HCT116 (cell line): Measurements from ENCODE around the gene SDHD. TPM values are rescaled to one million over a fixed set of nuclear protein-coding genes. Genes with fewer than 3 reads are reported as not detected.

Experiments used
- ATAC-seq: fragments of 200-7000 bp; cut with Tn5 transposase; 2 replicates; pipeline ENCODE4 v1.9.1; 2020; ENCODE audit warnings: mild to moderate bottlenecking, moderate library complexity
- BruUV-seq: library from RNA; stranded (reverse); fragments of 400-500 nt; replicated peaks from 2 replicates; lab custom pipeline; 2021; lab: Mats Ljungman, UMichigan
- CTCF ChIA-PET: fragments of 300-600 bp; sonication (Branson Sonifier 250); formaldehyde crosslinking; loops from one replicate; lab custom pipeline; 2021; ENCODE audit warnings: antibody characterized with exemption; lab: Charles Lee
- POLR2A ChIA-PET: fragments of 300-600, 350-600 bp; sonication (Branson Sonifier 250); formaldehyde crosslinking; loops from one replicate; lab custom pipeline; 2021; ENCODE audit warnings: antibody characterized with exemption; lab: Charles Lee
- RAD21 ChIA-PET, 2 experiments: fragments of 300-600 bp; sonication (Branson Sonifier 250); formaldehyde crosslinking; loops; one replicate each; lab custom pipeline; 2023; ENCODE audit warnings: low total read pairs in 2 of 2; ENCODE audit not compliant: uncharacterized antibody in 2 of 2, unreplicated experiment in 2 of 2, low non-redundant PET in 1 of 2; lab: Charles Lee
- DNase-seq: peaks from one replicate; pipeline ENCODE4 v3.0.0-alpha.2; 2010; ENCODE audit warnings: low read depth, low spot score
- H2AFZ ChIP-seq: fragments of 200-600 bp; shearing (Covaris generic), sonication (generic); 2 replicates; pipeline ENCODE4 v1.6.1; 2017; ENCODE audit warnings: low read depth, mixed run types, mixed read lengths, antibody characterized with exemption, low read length; ENCODE audit not compliant: poor library complexity, severe bottlenecking
- H3K27ac ChIP-seq: 2 replicates; pipeline ENCODE4 v1.5.1; 2012; ENCODE audit warnings: low read depth, low read length
- H3K27me3 ChIP-seq: fragments of 200-600 bp; sonication (generic); 2 replicates; pipeline ENCODE4 v1.6.1; 2016; ENCODE audit warnings: mixed run types, low read length, mixed read lengths; ENCODE audit not compliant: insufficient read depth
- H3K36me3 ChIP-seq, 2 experiments: fragments of 200-500 bp in 1 of 2; fragments of 200-600 bp in 1 of 2; sonication (Bioruptor generic) in 1 of 2; sonication (generic) in 1 of 2; 2 replicates each; pipeline versions ENCODE4 v1.5.1 to v1.6.1; 2014 to 2016; ENCODE audit warnings: low read length in 2 of 2, inconsistent platforms in 1 of 2, mixed read lengths in 1 of 2, mixed run types in 1 of 2; ENCODE audit not compliant: insufficient read depth in 2 of 2, control insufficient read depth in 1 of 2
- H3K4me1 ChIP-seq, 2 experiments: fragments of 200-600 bp in 1 of 2; sonication (generic) in 1 of 2; 2 replicates each; pipeline versions ENCODE4 v1.5.1 to v1.6.1; 2012 to 2017; ENCODE audit warnings: low read length in 2 of 2, inconsistent platforms in 1 of 2, mild to moderate bottlenecking in 1 of 2, mixed read lengths in 1 of 2, mixed run types in 1 of 2, moderate library complexity in 1 of 2; ENCODE audit not compliant: insufficient read depth in 2 of 2, control insufficient read depth in 1 of 2
- H3K4me2 ChIP-seq: fragments of 200-600 bp; sonication (generic); 2 replicates; pipeline ENCODE4 v1.6.1; 2017; ENCODE audit warnings: mixed run types, low read length, mixed read lengths
- H3K4me3 ChIP-seq, 2 experiments: fragments of 200-600 bp in 1 of 2; sonication (generic) in 1 of 2; replicated peaks in 1 of 2; 2 replicates each; pipeline ENCODE4 v1.5.1; 2011 to 2016; ENCODE audit warnings: low read length in 2 of 2, control low read depth in 1 of 2, low read depth in 1 of 2, mild to moderate bottlenecking in 1 of 2, mixed read lengths in 1 of 2, mixed run types in 1 of 2
- H3K79me2 ChIP-seq: fragments of 200-600 bp; sonication (generic); 2 replicates; pipeline ENCODE4 v1.6.1; 2017; ENCODE audit warnings: mild to moderate bottlenecking, mixed run types, low read length, moderate library complexity, mixed read lengths; ENCODE audit not compliant: insufficient read depth
- H3K9ac ChIP-seq: fragments of 200-600 bp; sonication (generic); 2 replicates; pipeline ENCODE4 v1.6.1; 2016; ENCODE audit warnings: low read length, mixed read lengths
- H3K9me2 ChIP-seq: fragments of 200-600 bp; sonication (generic), shearing (Covaris generic); 2 replicates; pipeline ENCODE4 v1.6.1; 2017; ENCODE audit warnings: mixed run types, mild to moderate bottlenecking, moderate library complexity; ENCODE audit not compliant: insufficient read depth
- H3K9me3 ChIP-seq, 2 experiments: fragments of 200-500 bp in 1 of 2; fragments of 200-600 bp in 1 of 2; sonication (Bioruptor generic) in 1 of 2; sonication (generic) in 1 of 2; 2 replicates each; pipeline ENCODE4 v1.6.1; 2014 to 2017; ENCODE audit warnings: low read length in 2 of 2, mixed read lengths in 2 of 2, inconsistent platforms in 1 of 2, low read depth in 1 of 2, mild to moderate bottlenecking in 1 of 2, mixed run types in 1 of 2, moderate library complexity in 1 of 2; ENCODE audit not compliant: control insufficient read depth in 1 of 2, insufficient read depth in 1 of 2
- H4K20me1 ChIP-seq: fragments of 200-600 bp; sonication (generic), shearing (Covaris generic); 2 replicates; pipeline ENCODE4 v1.6.1; 2017; ENCODE audit warnings: mixed run types, mild to moderate bottlenecking, moderate library complexity; ENCODE audit not compliant: insufficient read depth
- CEBPB ChIP-seq: IDR thresholded peaks from 2 replicates; pipeline ENCODE4 v1.6.1; 2012; ENCODE audit warnings: low read depth
- EGR1 ChIP-seq: IDR thresholded peaks from 2 replicates; pipeline ENCODE4 v1.6.1; 2012; ENCODE audit warnings: low read depth
- EZH2 ChIP-seq: fragments of 200-600 bp; sonication (generic); IDR thresholded peaks from 2 replicates; pipeline ENCODE4 v1.6.1; 2017; ENCODE audit warnings: antibody characterized with exemption, mixed run types
- EZH2phosphoT487 ChIP-seq: fragments of 200-600 bp; IDR thresholded peaks from 2 replicates; pipeline ENCODE4 v1.6.1; 2018; ENCODE audit warnings: antibody characterized with exemption, borderline replicate concordance
- FOSL1 ChIP-seq: IDR thresholded peaks from 2 replicates; pipeline ENCODE4 v1.6.1; 2012; ENCODE audit warnings: low read depth
- JUND ChIP-seq: IDR thresholded peaks from 2 replicates; pipeline ENCODE4 v1.6.1; 2012
- MAX ChIP-seq: IDR thresholded peaks from 2 replicates; pipeline ENCODE4 v1.6.1; 2012
- POLR2A ChIP-seq: IDR thresholded peaks from 2 replicates; pipeline ENCODE4 v1.7.0; 2011; ENCODE audit warnings: borderline replicate concordance; ENCODE audit not compliant: insufficient read depth, insufficient read length; ENCODE audit errors: extremely low read depth
- POLR2AphosphoS5 ChIP-seq: IDR thresholded peaks from 2 replicates; pipeline ENCODE4 v1.6.1; 2011; ENCODE audit warnings: mild to moderate bottlenecking, low read depth, low read length, moderate library complexity
- RAD21 ChIP-seq: IDR thresholded peaks from 2 replicates; pipeline ENCODE4 v1.6.1; 2012; ENCODE audit warnings: low read depth, mild to moderate bottlenecking
- SIN3A ChIP-seq: IDR thresholded peaks from 2 replicates; pipeline ENCODE4 v1.6.1; 2012; ENCODE audit warnings: low read depth
- SP1 ChIP-seq: IDR thresholded peaks from 2 replicates; pipeline ENCODE4 v1.6.1; 2012; ENCODE audit warnings: low read depth
- SRF ChIP-seq: IDR thresholded peaks from 2 replicates; pipeline ENCODE4 v1.6.1; 2012; ENCODE audit warnings: low read depth
- YY1 ChIP-seq: IDR thresholded peaks from 2 replicates; pipeline ENCODE4 v1.6.1; 2011; ENCODE audit warnings: low read length, low read depth, moderate library complexity, mild to moderate bottlenecking; ENCODE audit not compliant: insufficient replicate concordance; ENCODE audit errors: extremely low read depth
- ZBTB33 ChIP-seq: IDR thresholded peaks from 2 replicates; pipeline ENCODE4 v1.6.1; 2011; ENCODE audit warnings: mild to moderate bottlenecking, low read length, moderate library complexity; ENCODE audit not compliant: insufficient replicate concordance; ENCODE audit errors: extremely low read depth
- ZFX ChIP-seq: fragments of 450-650 bp; IDR thresholded peaks from 2 replicates; pipeline ENCODE4 v1.6.1; 2017
- ZNF274 ChIP-seq: fragments of 200-500 bp; sonication (Bioruptor generic); IDR thresholded peaks from 2 replicates; pipeline ENCODE4 v1.6.1; 2014; ENCODE audit warnings: mild to moderate bottlenecking, low read depth, low read length, inconsistent platforms
- intact Hi-C: fragments of 100-400 bp; cut with micrococcal nuclease; formaldehyde crosslinking; loops from 2 replicates; pipeline ENCODE4 v1.10.0; 2022
- total RNA-seq: library from RNA; stranded (reverse); gene quantifications from one replicate; pipeline ENCODE4 v1.2.1, GENCODE V29; 2021; ENCODE audit not compliant: unreplicated experiment
- TF ChIP-seq, protein P1 (sequence below): IDR thresholded peaks from 2 replicates; pipeline ENCODE4 v1.6.1; 2012
- TF ChIP-seq, protein P2 (sequence below), 3 experiments: fragments of 200-600 bp in 1 of 3; sonication (generic) in 1 of 3; IDR thresholded peaks in 2 of 3; conservative IDR thresholded peaks in 1 of 3; 2 replicates each; pipeline ENCODE4 v1.5.1; 2012 to 2017; ENCODE audit warnings: low read depth in 2 of 3, low read length in 2 of 3, antibody characterized with exemption in 1 of 3, borderline replicate concordance in 1 of 3, control low read depth in 1 of 3, mild to moderate bottlenecking in 1 of 3, mixed read lengths in 1 of 3, mixed run types in 1 of 3, moderate library complexity in 1 of 3; ENCODE audit not compliant: insufficient read depth in 1 of 3
- TF ChIP-seq, protein P3 (sequence below): IDR thresholded peaks from 2 replicates; pipeline ENCODE4 v1.6.1; 2012; ENCODE audit warnings: low read depth

Gene SDHD
- total RNA-seq, 1 experiment from 2014 or later: 129 TPM

DNA sequence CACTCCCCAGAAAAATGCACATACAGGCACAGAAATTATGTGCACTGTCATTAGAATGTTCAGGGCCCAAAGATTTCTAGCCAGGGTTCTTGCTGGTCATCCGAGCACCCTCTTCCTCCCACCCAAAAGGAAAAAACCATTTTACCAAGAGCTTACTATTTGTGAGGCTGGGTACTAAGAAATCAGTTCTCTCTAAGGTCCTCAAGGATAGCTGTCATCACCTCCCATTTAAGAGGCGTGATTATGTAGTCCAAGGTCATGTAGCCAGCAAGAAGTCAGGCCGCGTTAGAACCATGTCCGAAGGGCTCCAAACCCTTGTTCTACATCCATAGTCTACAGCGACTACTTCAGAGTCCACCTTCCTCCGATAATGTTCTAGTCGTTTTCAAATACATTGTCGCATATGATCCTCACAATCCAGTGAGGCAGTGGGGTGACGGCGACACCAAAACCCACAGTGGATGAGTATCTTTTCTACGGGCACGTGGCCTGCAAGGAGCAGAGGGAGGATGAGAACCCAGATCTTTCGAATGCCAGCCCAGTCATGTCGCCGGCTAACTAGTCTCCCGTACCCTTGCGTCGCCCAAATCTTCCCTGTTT lies 751 bp upstream of the SDHD start:
- no peaks in the 10 kb centered on the region for H3K9me2 ChIP-seq
- H3K9ac ChIP-seq: peak overlapping the region; percentile 97
- RAD21 ChIA-PET: no interaction called here
- H3K27me3 ChIP-seq: no peaks in the 10 kb centered on the region
- H2AFZ ChIP-seq: no peak overlapping the region
- peak; percentile 51 for ATAC-seq
- DNase-seq: no peak
- BruUV-seq: TSS peak; percentile 79
- peaks cover 71% of the 10 kb centered on the region for H3K79me2 ChIP-seq
- H3K27ac ChIP-seq: peak overlapping the region; percentile 65
- no peaks in the 10 kb centered on the region for H4K20me1 ChIP-seq
- H3K36me3 ChIP-seq: peaks cover 41 to 46% of the 10 kb centered on the region in 2 experiments
- H3K4me1 ChIP-seq: peaks cover 0 to 15% of the 10 kb centered on the region in 2 experiments; a peak in 2 of 4 replicates
- peak overlapping the region; percentile 79 for H3K4me2 ChIP-seq
- H3K9me3 ChIP-seq: no peaks in the 10 kb centered on the region
- POLR2A ChIA-PET: interaction anchor here (1.0 kb wide), 1 partner anchor 134 kb away, joined by 3 read pairs; no protein-coding TSS in a partner anchor
- intact Hi-C loops: loop anchor here (1.0 to 5.0 kb wide), 4 partner anchors 12 to 207 kb away; partner anchors contain the start of genes CFAP68, FDXACB1, NKAPD1 and PIH1D2
- H3K4me3 ChIP-seq: peak overlapping the region; percentile 87 to 93
- CTCF ChIA-PET: interaction anchor here (1.0 kb wide), 1 partner anchor 27 kb away, joined by 3 read pairs; no protein-coding TSS in a partner anchor
- TF ChIP-seq FOSL1 (no peak), POLR2A (no peak), POLR2AphosphoS5 (peak; percentile 44; the same call in 1 of the 2 replicates), ZNF274 (no peak), JUND (no peak), SP1 (no peak), YY1 (no peak), SIN3A (no peak), SRF (peak; percentile 11; the same call in 1 of the 2 replicates), MAX (peak; percentile 75; the same call in 1 of the 2 replicates), ZFX (no peak), RAD21 (no peak), EGR1 (no peak), EZH2 (no peak), CEBPB (no peak), EZH2phosphoT487 (no peak), ZBTB33 (no peak)
- TF ChIP-seq, protein P1, sequence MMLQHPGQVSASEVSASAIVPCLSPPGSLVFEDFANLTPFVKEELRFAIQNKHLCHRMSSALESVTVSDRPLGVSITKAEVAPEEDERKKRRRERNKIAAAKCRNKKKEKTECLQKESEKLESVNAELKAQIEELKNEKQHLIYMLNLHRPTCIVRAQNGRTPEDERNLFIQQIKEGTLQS: no peak; the same call in 1 of the 2 replicates
- TF ChIP-seq, protein P2, sequence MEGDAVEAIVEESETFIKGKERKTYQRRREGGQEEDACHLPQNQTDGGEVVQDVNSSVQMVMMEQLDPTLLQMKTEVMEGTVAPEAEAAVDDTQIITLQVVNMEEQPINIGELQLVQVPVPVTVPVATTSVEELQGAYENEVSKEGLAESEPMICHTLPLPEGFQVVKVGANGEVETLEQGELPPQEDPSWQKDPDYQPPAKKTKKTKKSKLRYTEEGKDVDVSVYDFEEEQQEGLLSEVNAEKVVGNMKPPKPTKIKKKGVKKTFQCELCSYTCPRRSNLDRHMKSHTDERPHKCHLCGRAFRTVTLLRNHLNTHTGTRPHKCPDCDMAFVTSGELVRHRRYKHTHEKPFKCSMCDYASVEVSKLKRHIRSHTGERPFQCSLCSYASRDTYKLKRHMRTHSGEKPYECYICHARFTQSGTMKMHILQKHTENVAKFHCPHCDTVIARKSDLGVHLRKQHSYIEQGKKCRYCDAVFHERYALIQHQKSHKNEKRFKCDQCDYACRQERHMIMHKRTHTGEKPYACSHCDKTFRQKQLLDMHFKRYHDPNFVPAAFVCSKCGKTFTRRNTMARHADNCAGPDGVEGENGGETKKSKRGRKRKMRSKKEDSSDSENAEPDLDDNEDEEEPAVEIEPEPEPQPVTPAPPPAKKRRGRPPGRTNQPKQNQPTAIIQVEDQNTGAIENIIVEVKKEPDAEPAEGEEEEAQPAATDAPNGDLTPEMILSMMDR (IDR thresholded peaks at IDR 0.05 in 2 of 3, conservative IDR thresholded peaks at IDR 0.05 in 1 of 3; ENCODE audit: borderline replicate concordance in 1 of 3, insufficient read depth in 1 of 3, low read depth in 2 of 3, low read length in 2 of 3): no peak
- TF ChIP-seq, protein P3, sequence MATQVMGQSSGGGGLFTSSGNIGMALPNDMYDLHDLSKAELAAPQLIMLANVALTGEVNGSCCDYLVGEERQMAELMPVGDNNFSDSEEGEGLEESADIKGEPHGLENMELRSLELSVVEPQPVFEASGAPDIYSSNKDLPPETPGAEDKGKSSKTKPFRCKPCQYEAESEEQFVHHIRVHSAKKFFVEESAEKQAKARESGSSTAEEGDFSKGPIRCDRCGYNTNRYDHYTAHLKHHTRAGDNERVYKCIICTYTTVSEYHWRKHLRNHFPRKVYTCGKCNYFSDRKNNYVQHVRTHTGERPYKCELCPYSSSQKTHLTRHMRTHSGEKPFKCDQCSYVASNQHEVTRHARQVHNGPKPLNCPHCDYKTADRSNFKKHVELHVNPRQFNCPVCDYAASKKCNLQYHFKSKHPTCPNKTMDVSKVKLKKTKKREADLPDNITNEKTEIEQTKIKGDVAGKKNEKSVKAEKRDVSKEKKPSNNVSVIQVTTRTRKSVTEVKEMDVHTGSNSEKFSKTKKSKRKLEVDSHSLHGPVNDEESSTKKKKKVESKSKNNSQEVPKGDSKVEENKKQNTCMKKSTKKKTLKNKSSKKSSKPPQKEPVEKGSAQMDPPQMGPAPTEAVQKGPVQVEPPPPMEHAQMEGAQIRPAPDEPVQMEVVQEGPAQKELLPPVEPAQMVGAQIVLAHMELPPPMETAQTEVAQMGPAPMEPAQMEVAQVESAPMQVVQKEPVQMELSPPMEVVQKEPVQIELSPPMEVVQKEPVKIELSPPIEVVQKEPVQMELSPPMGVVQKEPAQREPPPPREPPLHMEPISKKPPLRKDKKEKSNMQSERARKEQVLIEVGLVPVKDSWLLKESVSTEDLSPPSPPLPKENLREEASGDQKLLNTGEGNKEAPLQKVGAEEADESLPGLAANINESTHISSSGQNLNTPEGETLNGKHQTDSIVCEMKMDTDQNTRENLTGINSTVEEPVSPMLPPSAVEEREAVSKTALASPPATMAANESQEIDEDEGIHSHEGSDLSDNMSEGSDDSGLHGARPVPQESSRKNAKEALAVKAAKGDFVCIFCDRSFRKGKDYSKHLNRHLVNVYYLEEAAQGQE: no peak
